Thymus (tissue), 11 donors: ENCODE results near the gene SLC26A8. TPM values are rescaled to one million over a fixed set of nuclear protein-coding genes. Genes with fewer than 3 reads are reported as not detected.

Source experiments
- DNase-seq, 9 donors: peaks; one replicate each; pipeline ENCODE4 v3.0.0-alpha.2; 2013; ENCODE audit warnings: low spot score in 9 of 9, low read depth in 6 of 9, missing footprints in 1 of 9
- H3K27ac ChIP-seq, 2 donors: one replicate each; pipeline ENCODE4 v1.5.1; 2013; ENCODE audit warnings: control low read depth in 1 of 2, low read depth in 1 of 2, low read length in 1 of 2, mild to moderate bottlenecking in 1 of 2, moderate library complexity in 1 of 2
- H3K27me3 ChIP-seq, 2 donors: one replicate each; pipeline ENCODE4 v1.5.1; 2013; ENCODE audit warnings: low read length in 1 of 2; ENCODE audit not compliant: control insufficient read depth in 2 of 2, insufficient read depth in 1 of 2
- H3K36me3 ChIP-seq, 2 donors: one replicate each; pipeline ENCODE4 v1.5.1; 2013; ENCODE audit warnings: low read length in 1 of 2, mild to moderate bottlenecking in 1 of 2, moderate library complexity in 1 of 2; ENCODE audit not compliant: control insufficient read depth in 2 of 2, insufficient read depth in 2 of 2
- H3K4me1 ChIP-seq, 2 donors: one replicate each; pipeline ENCODE4 v1.5.1; 2013; ENCODE audit warnings: low read length in 2 of 2; ENCODE audit not compliant: control insufficient read depth in 2 of 2, insufficient read depth in 2 of 2
- H3K4me3 ChIP-seq, 2 donors: one replicate each; pipeline ENCODE4 v1.5.1; 2013; ENCODE audit warnings: low read length in 2 of 2, control low read depth in 1 of 2, mild to moderate bottlenecking in 1 of 2
- H3K9me3 ChIP-seq, 2 donors: one replicate each; pipeline ENCODE4 v1.5.1; 2013; ENCODE audit warnings: low read length in 1 of 2, mild to moderate bottlenecking in 1 of 2; ENCODE audit not compliant: control insufficient read depth in 2 of 2, insufficient read depth in 1 of 2
- WGBS: extraction: QIAGEN DNeasy Blood & Tissue Kit; methylation state at CpG from one replicate; pipeline ENCODE4 v1.1.7; 2013; 5-methylcytosine and 5-hydroxymethylcytosine counted together
- polyA plus RNA-seq: library from polyadenylated mRNA; stranded (reverse); fragments of 200-250 nt; gene quantifications from one replicate; pipeline ENCODE4 v1.2.3, GENCODE V29; 2013
- total RNA-seq: library from RNA; stranded (reverse); fragments of 120-200 nt; gene quantifications from one replicate; pipeline ENCODE4 v1.2.4, GENCODE V29; 2013
- donor health status: healthy.

Gene SLC26A8
- total and polyA plus RNA-seq, 2 donors, result 0.09 to 0.11 TPM

DNA sequence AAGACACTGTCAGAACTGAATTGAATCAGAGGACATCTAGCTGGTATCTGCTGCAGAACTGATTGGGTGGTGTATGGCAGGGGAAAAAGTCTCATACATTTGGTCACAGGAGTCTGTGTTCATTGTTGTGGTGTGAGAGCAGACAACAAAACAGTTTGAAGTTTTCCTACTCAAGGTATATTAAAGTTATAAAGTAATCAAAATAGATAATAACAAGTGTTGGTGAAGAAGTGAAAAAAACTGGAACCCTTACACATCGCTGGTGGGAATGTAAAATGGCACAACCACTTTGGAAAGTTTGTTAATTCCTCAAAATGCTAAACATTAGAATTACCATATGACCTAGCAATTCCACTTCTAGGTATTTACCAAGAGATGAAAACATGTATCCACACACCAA lies 128.2 kb downstream of the SLC26A8 start:
- peaks cover 3 to 15% of the 10 kb centered on the region in 2 donors for H3K36me3 ChIP-seq
- H3K4me3 ChIP-seq, result no peak overlapping the region
- H3K27me3 ChIP-seq, result no peaks in the 10 kb centered on the region
- H3K9me3 ChIP-seq, result no peaks in the 10 kb centered on the region
- H3K27ac ChIP-seq, result no peak overlapping the region
- no peaks in the 10 kb centered on the region for H3K4me1 ChIP-seq
- DNase-seq, result no peak
- 96% methylated on average over 1 of the region's 1 CpG for WGBS

DNA sequence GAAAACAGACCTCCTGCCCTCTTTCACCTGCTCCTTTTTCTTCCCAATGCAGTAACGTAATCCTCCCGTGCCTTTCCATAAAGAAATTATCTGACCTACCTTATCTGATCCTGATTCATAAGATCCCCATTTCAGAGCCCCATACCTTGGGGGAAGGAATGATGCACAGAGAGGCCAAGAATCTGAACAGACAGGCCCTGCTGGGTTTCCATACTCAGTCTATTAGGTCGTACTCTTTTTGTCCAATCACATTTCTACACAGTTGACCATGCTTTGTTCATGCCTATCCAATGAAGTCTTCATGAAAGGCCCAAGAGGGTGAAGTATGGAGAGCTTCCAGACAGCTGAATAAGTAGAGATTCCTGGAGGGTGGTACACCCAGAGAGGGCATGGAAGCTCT lies 128.9 kb downstream of the SLC26A8 start:
- Histone ChIP-seq H3K27ac (no peak overlapping the region), H3K27me3 (no peaks in the 10 kb centered on the region), H3K4me3 (no peak overlapping the region), H3K9me3 (no peaks in the 10 kb centered on the region), H3K36me3 (peaks cover 0 to 9% of the 10 kb centered on the region in 2 donors), H3K4me1 (no peaks in the 10 kb centered on the region)
- 98% methylated on average over 3 of the region's 3 CpGs for WGBS
- DNase-seq, result no peak

DNA sequence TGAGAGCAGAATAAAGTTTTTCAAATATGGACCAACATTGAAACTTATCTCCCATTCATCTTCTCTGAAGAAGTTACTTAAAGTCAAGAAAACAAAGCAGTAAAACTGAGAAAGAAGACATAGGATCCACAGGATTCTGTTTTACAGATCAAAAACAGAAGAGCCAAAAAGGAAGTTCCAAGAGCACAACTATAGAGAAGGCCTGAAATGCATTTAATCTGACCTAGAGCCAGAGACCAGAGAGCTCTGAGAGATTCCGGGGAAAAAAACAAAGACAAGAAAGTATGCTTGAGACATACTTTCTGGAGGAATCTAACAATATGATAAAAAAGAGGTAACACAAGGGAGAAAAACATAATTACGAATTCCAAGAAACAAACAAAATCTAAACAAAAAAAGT lies 129.7 kb downstream of the SLC26A8 start:
- H3K27ac ChIP-seq, result no peak overlapping the region
- H3K4me3 ChIP-seq, result no peak overlapping the region
- no peaks in the 10 kb centered on the region for H3K9me3 ChIP-seq
- DNase-seq, result no peak
- peaks cover 0 to 6% of the 10 kb centered on the region in 2 donors for H3K36me3 ChIP-seq
- no peaks in the 10 kb centered on the region for H3K4me1 ChIP-seq
- H3K27me3 ChIP-seq, result no peaks in the 10 kb centered on the region
- WGBS, result over 99% methylated on average over 2 of the region's 2 CpGs

Other genes with a start within 250 kb of the SLC26A8 start
- gene CLPSL2, start 248.0 kb downstream of the SLC26A8 start, total RNA-seq, result not detected
- gene CLPSL2, start 248.0 kb downstream of the SLC26A8 start, polyA plus RNA-seq, result 0.09 TPM
- not detected for gene CLPSL1, start 243.6 kb downstream of the SLC26A8 start, total RNA-seq
- gene CLPSL1, start 243.6 kb downstream of the SLC26A8 start, polyA plus RNA-seq, result 0.14 TPM
- gene CLPS, start 227.3 kb downstream of the SLC26A8 start, total RNA-seq, result not detected
- gene CLPS, start 227.3 kb downstream of the SLC26A8 start, polyA plus RNA-seq, result 0.71 TPM
- not detected for gene LHFPL5, start 219.3 kb downstream of the SLC26A8 start, total RNA-seq
- 0.09 TPM for gene LHFPL5, start 219.3 kb downstream of the SLC26A8 start, polyA plus RNA-seq
- 32.4 TPM for gene SRPK1, start 103.5 kb downstream of the SLC26A8 start, total RNA-seq
- 17.3 TPM for gene SRPK1, start 103.5 kb downstream of the SLC26A8 start, polyA plus RNA-seq
- 44.0 TPM for gene MAPK14, start 3.2 kb upstream of the SLC26A8 start, total RNA-seq
- gene MAPK14, start 3.2 kb upstream of the SLC26A8 start, polyA plus RNA-seq, result 33.4 TPM
- gene MAPK13, start 105.9 kb upstream of the SLC26A8 start, total RNA-seq, result 8.5 TPM
- 30.1 TPM for gene MAPK13, start 105.9 kb upstream of the SLC26A8 start, polyA plus RNA-seq
- 5.4 TPM for gene BRPF3, start 172.1 kb upstream of the SLC26A8 start, total RNA-seq
- gene BRPF3, start 172.1 kb upstream of the SLC26A8 start, polyA plus RNA-seq, result 9.9 TPM
- 0.09 TPM for gene PNPLA1, start 245.4 kb upstream of the SLC26A8 start, total RNA-seq
- gene PNPLA1, start 245.4 kb upstream of the SLC26A8 start, polyA plus RNA-seq, result 0.21 TPM